Activated CD8-positive, alpha-beta memory T cell treated with anti-CD3 and anti-CD28 coated beads for 48 hours (primary cell): ENCODE results near the gene LIME1.

Experiments
- DNase-seq, 3 experiments: peaks; one replicate each; pipeline ENCODE4 v3.0.0-alpha.2; 2020; ENCODE audit warnings: low read depth in 2 of 3, low spot score in 2 of 3

Gene LIME1

GRCh38 chr20:63735859-63736718 is at the start of gene LIME1:
LIME1 (plus strand) TSS chr20:63736664; CDS start chr20:63737550, 886 bp downstream.
- DNase-seq: no peak

- DNase-seq: no peak
Observed at GRCh38 chr20:63687419-63688178, 48.9 kb upstream of the LIME1 start.

GRCh38 chr20:63688228-63689045 is 48.0 kb upstream of the LIME1 start:
- no peak for DNase-seq

GRCh38 chr20:63689046-63690002 is 47.1 kb upstream of the LIME1 start:
- no peak for DNase-seq

GRCh38 chr20:63690003-63690897 is 46.2 kb upstream of the LIME1 start:
- DNase-seq: no peak

- no peak for DNase-seq
Observed at GRCh38 chr20:63690898-63691710, 45.4 kb upstream of the LIME1 start.

GRCh38 chr20:63691711-63692435 is 44.6 kb upstream of the LIME1 start:
- DNase-seq: no peak

GRCh38 chr20:63692436-63693082 is 43.9 kb upstream of the LIME1 start:
- no peak for DNase-seq

GRCh38 chr20:63693083-63693732 is 43.3 kb upstream of the LIME1 start:
- DNase-seq: no peak

- no peak for DNase-seq
Observed at GRCh38 chr20:63693733-63694583, 42.5 kb upstream of the LIME1 start.

GRCh38 chr20:63694584-63695423 is 41.7 kb upstream of the LIME1 start:
- no peak for DNase-seq

- no peak for DNase-seq
Observed at GRCh38 chr20:63695424-63696305, 40.8 kb upstream of the LIME1 start.

GRCh38 chr20:63696306-63696627 is 40.2 kb upstream of the LIME1 start:
- DNase-seq: no peak
